Memory B cell (primary cell): ENCODE data around the gene ACVR1B.

Experiments
- ATAC-seq: fragments of 150-1000 bp; cut with Tn5 transposase; 2 replicates; pipeline ENCODE4 v1.10.0; 2021; ENCODE audit warnings: low read depth, mild to moderate bottlenecking, moderate library complexity
- DNase-seq, 2 donors: peaks; one replicate each; pipeline ENCODE4 v3.0.0; 2022; ENCODE audit warnings: low spot score in 2 of 2
- H3K27ac Mint-ChIP-seq: one replicate; pipeline ENCODE4 v1.8.0; 2022; ENCODE audit warnings: mild to moderate bottlenecking, moderate library complexity, mixed read lengths
- H3K27me3 Mint-ChIP-seq: one replicate; pipeline ENCODE4 v1.8.0; 2022; ENCODE audit warnings: mixed read lengths
- H3K36me3 Mint-ChIP-seq: one replicate; pipeline ENCODE4 v1.8.0; 2022; ENCODE audit warnings: mild to moderate bottlenecking, mixed read lengths
- H3K4me1 Mint-ChIP-seq: one replicate; pipeline ENCODE4 v1.8.0; 2022; ENCODE audit warnings: mixed read lengths
- H3K4me3 Mint-ChIP-seq: one replicate; pipeline ENCODE4 v1.8.0; 2022; ENCODE audit warnings: mild to moderate bottlenecking, moderate library complexity, mixed read lengths
- H3K9me3 Mint-ChIP-seq: one replicate; pipeline ENCODE4 v1.8.0; 2022; ENCODE audit warnings: mixed read lengths

ACVR1B gene

GRCh38 chr12:51913071-51914033 is 38.1 kb upstream of the ACVR1B start:
- Mint-ChIP-seq H3K4me3 (no peak overlapping the region), H3K27ac (no peak overlapping the region), H3K36me3 (no peaks in the 10 kb centered on the region), H3K27me3 (peaks cover 15% of the 10 kb centered on the region), H3K9me3 (no peaks in the 10 kb centered on the region), H3K4me1 (peaks cover 3% of the 10 kb centered on the region)
- DNase-seq (no peak), ATAC-seq (no peak)

GRCh38 chr12:51914034-51914923 is 37.2 kb upstream of the ACVR1B start:
- Mint-ChIP-seq H3K27ac (no peak overlapping the region), H3K4me1 (peaks cover 3% of the 10 kb centered on the region), H3K4me3 (no peak overlapping the region), H3K9me3 (no peaks in the 10 kb centered on the region), H3K27me3 (peaks cover 12% of the 10 kb centered on the region), H3K36me3 (no peaks in the 10 kb centered on the region)
- no peak for DNase-seq
- no peak for ATAC-seq

GRCh38 chr12:51915003-51915625 is 36.4 kb upstream of the ACVR1B start:
- ATAC-seq (no peak), DNase-seq (no peak)
- peaks cover 3% of the 10 kb centered on the region for H3K4me1 Mint-ChIP-seq
- H3K27me3 Mint-ChIP-seq = peaks cover 11% of the 10 kb centered on the region
- H3K9me3 Mint-ChIP-seq = no peaks in the 10 kb centered on the region
- no peak overlapping the region for H3K27ac Mint-ChIP-seq
- no peaks in the 10 kb centered on the region for H3K36me3 Mint-ChIP-seq
- H3K4me3 Mint-ChIP-seq = no peak overlapping the region

- peaks cover 8% of the 10 kb centered on the region for H3K27me3 Mint-ChIP-seq
- DNase-seq = no peak
- no peak overlapping the region for H3K27ac Mint-ChIP-seq
- ATAC-seq = no peak
- H3K36me3 Mint-ChIP-seq = no peaks in the 10 kb centered on the region
- H3K4me1 Mint-ChIP-seq = peaks cover 3% of the 10 kb centered on the region
- H3K9me3 Mint-ChIP-seq = no peaks in the 10 kb centered on the region
- no peak overlapping the region for H3K4me3 Mint-ChIP-seq
Observed at GRCh38 chr12:51915951-51916350, 35.5 kb upstream of the ACVR1B start.

- H3K4me3 Mint-ChIP-seq = no peak overlapping the region
- no peak overlapping the region for H3K27ac Mint-ChIP-seq
- H3K4me1 Mint-ChIP-seq = no peaks in the 10 kb centered on the region
- DNase-seq = no peak
- ATAC-seq = no peak
- H3K36me3 Mint-ChIP-seq = no peaks in the 10 kb centered on the region
- H3K9me3 Mint-ChIP-seq = no peaks in the 10 kb centered on the region
- H3K27me3 Mint-ChIP-seq = peaks cover 3% of the 10 kb centered on the region
Observed at GRCh38 chr12:51917041-51917590, 34.4 kb upstream of the ACVR1B start.

GRCh38 chr12:51917746-51918453 is 33.6 kb upstream of the ACVR1B start:
- Mint-ChIP-seq H3K27ac (no peak overlapping the region), H3K36me3 (no peaks in the 10 kb centered on the region), H3K4me1 (peaks cover 6% of the 10 kb centered on the region), H3K4me3 (no peak overlapping the region), H3K9me3 (no peaks in the 10 kb centered on the region), H3K27me3 (no peaks in the 10 kb centered on the region)
- ATAC-seq (no peak), DNase-seq (no peak)

- no peak for DNase-seq
- Mint-ChIP-seq H3K4me3 (no peak overlapping the region), H3K27ac (peak overlapping the region; percentile 4), H3K36me3 (no peaks in the 10 kb centered on the region), H3K4me1 (peaks cover 22% of the 10 kb centered on the region), H3K9me3 (no peaks in the 10 kb centered on the region), H3K27me3 (no peaks in the 10 kb centered on the region)
- ATAC-seq = no peak
Observed at GRCh38 chr12:51920046-51920445, 31.5 kb upstream of the ACVR1B start.

GRCh38 chr12:51921017-51921725 is 30.3 kb upstream of the ACVR1B start:
- Mint-ChIP-seq H3K27me3 (no peaks in the 10 kb centered on the region), H3K4me1 (peaks cover 24% of the 10 kb centered on the region)

GRCh38 chr12:51922146-51922545 is 29.4 kb upstream of the ACVR1B start:
- no peak for ATAC-seq
- Mint-ChIP-seq H3K27me3 (no peaks in the 10 kb centered on the region), H3K4me1 (peaks cover 24% of the 10 kb centered on the region), H3K4me3 (peak overlapping the region; percentile 39), H3K27ac (peak overlapping the region; percentile 62), H3K36me3 (no peaks in the 10 kb centered on the region), H3K9me3 (no peaks in the 10 kb centered on the region)
- no peak for DNase-seq

More at GRCh38 chr12:51921017-51921725, 30.3 kb upstream of the ACVR1B start:
- no peak for DNase-seq
- ATAC-seq = no peak
- no peak overlapping the region for H3K4me3 Mint-ChIP-seq
- H3K9me3 Mint-ChIP-seq = no peaks in the 10 kb centered on the region
- H3K27ac Mint-ChIP-seq = no peak overlapping the region
- H3K36me3 Mint-ChIP-seq = no peaks in the 10 kb centered on the region

- Mint-ChIP-seq H3K4me1 (peaks cover 24% of the 10 kb centered on the region), H3K36me3 (no peaks in the 10 kb centered on the region), H3K4me3 (peak overlapping the region; percentile 76), H3K27me3 (no peaks in the 10 kb centered on the region), H3K9me3 (no peaks in the 10 kb centered on the region), H3K27ac (peak overlapping the region; percentile 62)
- no peak for DNase-seq
- peak; percentile 72 for ATAC-seq
Observed at GRCh38 chr12:51922762-51923505, 28.6 kb upstream of the ACVR1B start.

- Mint-ChIP-seq H3K27ac (peak overlapping the region; percentile 36), H3K9me3 (no peaks in the 10 kb centered on the region), H3K4me1 (peaks cover 24% of the 10 kb centered on the region), H3K27me3 (no peaks in the 10 kb centered on the region), H3K36me3 (no peaks in the 10 kb centered on the region), H3K4me3 (peak overlapping the region; percentile 76)
- ATAC-seq (peak; percentile 71), DNase-seq (peak; percentile 38 to 47)
Observed at GRCh38 chr12:51923506-51924365, 27.8 kb upstream of the ACVR1B start.
